Measurements from ENCODE around the gene EFCAB9. TPM values are rescaled to one million over a fixed set of nuclear protein-coding genes. Genes with fewer than 3 reads are reported as not detected.

Gene EFCAB9
- total and polyA plus RNA-seq, 2 of the 8 experiments (the other 6 are each of a cell fraction or from before 2014, with no cell fraction given): not detected

GRCh38 chr5:172166030-172166826, 27.7 kb upstream of the EFCAB9 start:
- ChIA-PET CTCF (ENCODE audit: partially characterized antibody) (interaction anchor here (0.7 kb wide), 1 partner anchor 39 kb away, joined by 3 read pairs; no protein-coding TSS in a partner anchor), POLR2A (ENCODE audit: partially characterized antibody) (interaction anchor here (1.5 kb wide), 1 partner anchor 14 kb away, joined by 3 read pairs; no protein-coding TSS in a partner anchor)
- H3K23me2 ChIP-seq (ENCODE audit: low read depth, low read length): no peaks in the 10 kb centered on the region; the same call in 1 of the 2 replicates
- no peak overlapping the region for H3K23ac ChIP-seq (ENCODE audit: insufficient read length)
- no peak overlapping the region for H2AK5ac ChIP-seq (ENCODE audit: low read depth, low read length)
- H3K56ac ChIP-seq (replicated peaks; ENCODE audit: insufficient read length, low read depth, low read length): no peak overlapping the region
- no peak overlapping the region for H2BK5ac ChIP-seq (ENCODE audit: low read depth, low read length)
- no peaks in the 10 kb centered on the region for H3K79me2 ChIP-seq (ENCODE audit: control insufficient read depth in 1 of 2, insufficient read depth in 2 of 2, low read length in 2 of 2)
- H3K4me1 ChIP-seq (replicated peaks in 1 of 4; ENCODE audit: control insufficient read depth in 3 of 4, insufficient read depth in 4 of 4, low read length in 3 of 4): peaks cover 0 to 4% (median 3%) of the 10 kb centered on the region in 4 experiments; a peak in 3 of 7 replicates
- no peak overlapping the region for H4K91ac ChIP-seq (replicated peaks; ENCODE audit: insufficient read length, low read length)
- H3K9me3 ChIP-seq (ENCODE audit: insufficient read depth in 2 of 2, low read depth in 1 of 2, low read length in 1 of 2): no peaks in the 10 kb centered on the region
- H3K4me3 ChIP-seq (ENCODE audit: extremely low read depth in 1 of 4, insufficient read depth in 2 of 4, low read depth in 3 of 4, low read length in 4 of 4): no peak overlapping the region
- H4K5ac ChIP-seq (ENCODE audit: insufficient read length, low read depth, low read length): no peak overlapping the region
- H3K36me3 ChIP-seq (ENCODE audit: control insufficient read depth in 2 of 4, insufficient read depth in 4 of 4, low read length in 3 of 4): no peaks in the 10 kb centered on the region
- no peak overlapping the region for H3K27ac ChIP-seq (ENCODE audit: low read depth, low read length)
- no peaks in the 10 kb centered on the region for H3K27me3 ChIP-seq (replicated peaks in 1 of 4; ENCODE audit: control insufficient read depth in 3 of 4, extremely low read depth in 1 of 4, insufficient read depth in 3 of 4, low read length in 3 of 4)
- no peak overlapping the region for H2BK20ac ChIP-seq (ENCODE audit: low read length)
- H3K14ac ChIP-seq (ENCODE audit: insufficient read length): no peak overlapping the region
- H2BK120ac ChIP-seq (replicated peaks; ENCODE audit: low read depth, low read length): no peak overlapping the region
- H2AFZ ChIP-seq (ENCODE audit: low read length): no peak overlapping the region
- 96% methylated on average over 16 of the region's 16 CpGs; no CpG with 5 or more reads in 1 of the 2 experiments for WGBS, 2 experiments (ENCODE audit: extremely low coverage in 1 of 2, insufficient coverage in 1 of 2, insufficient read length in 1 of 2, insufficient replicate concordance in 2 of 2, low coverage in 1 of 2, low lambda C conversion rate in 2 of 2, missing lambda C conversion rate in 1 of 2)
- no peaks in the 10 kb centered on the region for H4K20me1 ChIP-seq (replicated peaks in 1 of 2; ENCODE audit: control insufficient read depth in 1 of 2, insufficient read depth in 2 of 2, low read length in 2 of 2)
- H3K4me2 ChIP-seq (ENCODE audit: insufficient read depth in 1 of 2, low read depth in 2 of 2, low read length in 2 of 2): no peak overlapping the region
- H4K8ac ChIP-seq (ENCODE audit: extremely low read depth, insufficient read depth, low read length): no peak overlapping the region
- peaks cover 8% of the 10 kb centered on the region; the same call in 1 of the 2 replicates for H3K79me1 ChIP-seq (ENCODE audit: low read depth, low read length)
- no peak overlapping the region for H3K4ac ChIP-seq (replicated peaks; ENCODE audit: insufficient read length, low read depth, low read length)
- H2BK15ac ChIP-seq (ENCODE audit: low read length): no peak overlapping the region
- H2BK12ac ChIP-seq (ENCODE audit: low read depth, low read length): no peak overlapping the region
- FAIRE-seq: no peak
- no peak overlapping the region for H3K18ac ChIP-seq (ENCODE audit: extremely low read depth, low read length)
- DNase-seq (ENCODE audit: low read depth in 1 of 2, low spot score in 2 of 2): no peak
- no peak overlapping the region for H3K9ac ChIP-seq (replicated peaks in 1 of 4; ENCODE audit: extremely low read depth in 1 of 4, low read depth in 3 of 4, low read length in 3 of 4)
- no peak for TF ChIP-seq CTBP2 (IDR thresholded peaks at IDR 0.05; ENCODE audit: borderline replicate concordance, insufficient read depth, insufficient read length, low read length)
- no peak for TF ChIP-seq KDM1A (IDR thresholded peaks at IDR 0.05; ENCODE audit: borderline replicate concordance, low read length)
- TF ChIP-seq CBX8 (IDR thresholded peaks at IDR 0.05; ENCODE audit: borderline replicate concordance, low read depth, low read length): no peak
- TF ChIP-seq RAD21 (IDR thresholded peaks at IDR 0.05 in 1 of 2, conservative IDR thresholded peaks at IDR 0.05 in 1 of 2; ENCODE audit: low read depth in 2 of 2, low read length in 2 of 2): no peak
- no peak for TF ChIP-seq SUZ12 (IDR thresholded peaks at IDR 0.05; ENCODE audit: low read length)
- TF ChIP-seq JUN (IDR thresholded peaks at IDR 0.05; ENCODE audit: low read depth, low read length): no peak
- no peak for TF ChIP-seq SP2 (IDR thresholded peaks at IDR 0.05; ENCODE audit: low read length)
- no peak for TF ChIP-seq ATF2 (IDR thresholded peaks at IDR 0.05; ENCODE audit: low read length)
- TF ChIP-seq SP4 (IDR thresholded peaks at IDR 0.05; ENCODE audit: low read length): no peak
- TF ChIP-seq KDM5A (IDR thresholded peaks at IDR 0.05; ENCODE audit: low read length): no peak

Measured in H1 (cell line).